ENCODE data around the gene RXRA.

The RXRA gene

DNA sequence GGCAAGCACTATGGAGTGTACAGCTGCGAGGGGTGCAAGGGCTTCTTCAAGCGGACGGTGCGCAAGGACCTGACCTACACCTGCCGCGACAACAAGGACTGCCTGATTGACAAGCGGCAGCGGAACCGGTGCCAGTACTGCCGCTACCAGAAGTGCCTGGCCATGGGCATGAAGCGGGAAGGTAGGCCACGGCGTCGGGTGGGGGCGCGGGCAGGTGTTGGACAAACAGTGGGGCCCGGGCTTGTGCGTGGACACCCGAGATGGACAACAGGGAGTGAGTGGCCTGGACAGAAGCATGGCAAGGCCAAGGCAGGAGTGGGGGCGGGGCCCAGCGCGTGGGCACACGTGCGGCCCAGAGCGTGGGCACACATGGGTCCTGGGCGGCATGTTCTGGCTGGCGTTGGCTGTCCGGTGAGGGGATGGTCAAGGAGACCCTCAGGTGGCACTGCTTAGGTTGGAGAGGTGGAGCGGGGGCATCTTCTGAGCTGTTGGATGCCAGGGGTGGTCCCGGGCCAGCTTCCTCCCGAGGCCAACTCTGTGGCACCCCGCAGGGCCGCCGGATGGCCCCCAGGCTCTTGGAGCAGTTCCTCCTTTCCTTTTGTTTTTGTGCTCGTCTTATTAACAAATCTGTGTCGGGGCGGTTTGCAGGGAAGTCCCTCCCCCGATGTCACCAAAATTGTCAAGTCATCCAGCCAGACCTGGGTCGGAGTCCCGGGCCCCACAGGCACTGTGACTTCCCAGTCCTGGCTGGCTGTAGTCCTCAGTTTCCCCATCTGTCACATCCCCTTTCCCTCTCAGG, 82.9 kb downstream of the RXRA start:
- Histone ChIP-seq H3K4me3 (ENCODE audit: low read length) (no peak overlapping the region), H3K4me1 (ENCODE audit: control insufficient read depth, low read depth, low read length) (no peaks in the 10 kb centered on the region), H3K27ac (ENCODE audit: low read length) (no peak overlapping the region), H3K27me3 (ENCODE audit: control insufficient read depth, insufficient read depth, low read length) (no peaks in the 10 kb centered on the region), H3K9me3 (ENCODE audit: control insufficient read depth, low read depth, low read length) (no peaks in the 10 kb centered on the region), H3K9ac (ENCODE audit: low read length) (no peak overlapping the region), H3K36me3 (ENCODE audit: control insufficient read depth, low read depth, low read length) (no peaks in the 10 kb centered on the region)

DNA sequence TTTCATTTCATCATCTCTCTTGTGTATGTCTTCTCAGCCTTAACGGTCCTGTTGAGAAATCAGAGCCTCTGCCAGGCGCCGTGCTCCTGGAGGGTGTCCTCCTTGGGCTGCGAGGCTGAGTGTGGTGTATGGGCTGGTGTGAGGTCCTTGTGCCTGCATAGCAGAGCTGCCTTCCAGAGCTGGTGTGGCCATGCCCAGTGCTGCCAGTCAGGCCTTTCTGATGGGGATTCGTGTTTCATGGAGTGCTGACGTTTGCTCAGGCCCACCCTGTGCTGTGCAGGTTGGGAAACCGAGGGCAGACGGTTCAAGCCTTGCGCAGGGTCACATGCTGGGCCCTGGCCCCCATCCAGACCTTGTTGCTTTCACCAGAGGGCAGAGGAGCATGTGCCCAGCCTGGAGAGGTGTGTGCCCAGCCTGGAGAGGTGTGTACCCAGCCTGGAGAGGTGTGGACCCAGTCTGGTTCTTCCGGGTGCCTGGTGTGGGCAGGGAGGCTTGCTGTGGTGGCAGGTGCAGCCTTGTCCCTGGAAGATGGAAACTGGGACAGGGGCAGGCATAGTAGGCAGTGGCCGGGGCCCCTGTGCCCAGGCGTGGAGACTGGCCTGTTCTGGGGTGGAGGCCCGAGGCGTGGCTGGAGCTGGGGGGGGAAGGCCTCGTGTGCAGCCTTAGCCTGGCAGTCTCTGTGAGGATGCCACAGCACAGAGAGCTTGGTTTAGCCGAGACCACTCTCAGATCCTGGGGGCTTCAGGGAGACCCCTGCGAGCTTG, 84.0 kb downstream of the RXRA start:
- no peak overlapping the region for H3K4me3 ChIP-seq (ENCODE audit: low read length)
- H3K4me1 ChIP-seq (ENCODE audit: control insufficient read depth, low read depth, low read length) = no peaks in the 10 kb centered on the region
- H3K27ac ChIP-seq (ENCODE audit: low read length) = no peak overlapping the region
- H3K36me3 ChIP-seq (ENCODE audit: control insufficient read depth, low read depth, low read length) = no peaks in the 10 kb centered on the region
- H3K27me3 ChIP-seq (ENCODE audit: control insufficient read depth, insufficient read depth, low read length) = no peaks in the 10 kb centered on the region
- H3K9ac ChIP-seq (ENCODE audit: low read length) = no peak overlapping the region
- no peaks in the 10 kb centered on the region for H3K9me3 ChIP-seq (ENCODE audit: control insufficient read depth, low read depth, low read length)

GRCh38 chr9:134410835-134411217, 84.6 kb downstream of the RXRA start:
- no peak overlapping the region for H3K27ac ChIP-seq (ENCODE audit: low read length)
- no peaks in the 10 kb centered on the region for H3K36me3 ChIP-seq (ENCODE audit: control insufficient read depth, low read depth, low read length)
- H3K9me3 ChIP-seq (ENCODE audit: control insufficient read depth, low read depth, low read length) = no peaks in the 10 kb centered on the region
- H3K9ac ChIP-seq (ENCODE audit: low read length) = no peak overlapping the region
- no peaks in the 10 kb centered on the region for H3K4me1 ChIP-seq (ENCODE audit: control insufficient read depth, low read depth, low read length)
- H3K4me3 ChIP-seq (ENCODE audit: low read length) = no peak overlapping the region
- no peaks in the 10 kb centered on the region for H3K27me3 ChIP-seq (ENCODE audit: control insufficient read depth, insufficient read depth, low read length)

DNA sequence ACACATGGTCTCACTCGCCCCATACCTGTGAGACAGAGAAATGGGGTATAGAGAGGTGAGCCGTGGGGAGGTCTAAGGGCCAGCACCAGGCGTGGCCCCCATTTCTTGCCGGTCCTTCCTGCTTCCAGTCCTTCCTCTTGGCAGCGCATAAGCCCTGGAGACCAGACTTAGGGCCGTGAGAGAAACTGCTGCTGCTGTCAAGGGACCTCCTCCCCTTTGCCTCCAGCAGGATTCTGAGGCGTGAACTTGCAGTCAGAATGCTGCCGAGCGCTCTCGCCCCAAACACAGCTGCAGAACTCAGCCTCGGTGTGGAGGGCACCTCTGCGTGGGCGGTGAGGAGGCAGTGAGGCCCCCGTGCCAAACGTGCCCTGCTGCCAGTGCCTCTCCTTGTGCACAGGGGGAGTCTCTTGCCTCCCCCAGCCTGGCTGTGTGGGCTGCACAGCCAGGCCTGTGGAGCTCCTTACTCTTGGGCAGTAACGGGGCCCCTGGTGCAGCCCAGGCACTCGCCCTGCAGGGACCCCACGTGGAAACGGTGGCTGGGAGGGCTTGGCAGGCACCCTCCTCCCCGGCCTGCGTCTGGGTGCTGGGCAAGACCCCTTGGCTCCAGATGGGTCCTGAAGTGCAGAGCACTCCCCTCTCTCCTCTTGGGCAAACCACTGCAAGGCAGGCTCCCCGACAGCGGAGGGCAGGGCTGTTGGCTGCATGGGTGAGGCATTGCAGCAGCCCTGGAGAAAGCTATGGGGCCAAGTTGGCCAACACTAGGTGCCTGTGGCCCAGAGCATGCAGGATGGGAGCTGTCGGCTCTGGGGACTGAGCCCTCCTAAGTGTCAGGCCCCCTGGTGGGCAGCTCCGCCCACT, 85.4 kb downstream of the RXRA start:
- no peak overlapping the region for H3K4me3 ChIP-seq (ENCODE audit: low read length)
- H3K27ac ChIP-seq (ENCODE audit: low read length) = no peak overlapping the region
- no peaks in the 10 kb centered on the region for H3K36me3 ChIP-seq (ENCODE audit: control insufficient read depth, low read depth, low read length)

DNA sequence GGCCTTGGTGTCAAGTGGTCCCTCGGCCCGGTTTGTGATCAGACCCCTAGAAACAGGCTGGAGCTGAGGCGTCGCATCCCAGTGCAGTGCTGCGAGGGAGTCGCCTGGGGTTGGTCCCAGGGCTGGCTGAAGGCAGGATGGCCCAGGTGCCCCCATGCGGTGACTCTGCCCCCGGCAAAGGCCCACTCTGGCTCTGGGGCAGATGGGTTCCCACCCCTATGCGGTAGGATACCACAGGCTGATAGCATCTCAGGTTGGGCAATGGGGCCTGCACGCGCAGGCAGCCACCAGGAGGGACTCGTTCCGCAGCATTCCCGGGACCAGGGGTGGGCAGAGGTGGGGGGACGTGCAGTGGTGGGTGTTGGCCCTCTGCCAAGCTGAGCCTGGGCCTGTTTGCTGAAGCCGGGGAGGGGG, 86.0 kb downstream of the RXRA start:
- no peaks in the 10 kb centered on the region for H3K4me1 ChIP-seq (ENCODE audit: control insufficient read depth, low read depth, low read length)
- H3K27ac ChIP-seq (ENCODE audit: low read length) = no peak overlapping the region
- no peaks in the 10 kb centered on the region for H3K36me3 ChIP-seq (ENCODE audit: control insufficient read depth, low read depth, low read length)

More for the DNA sequence above, 85.4 kb downstream of the RXRA start:
- Histone ChIP-seq H3K9ac (ENCODE audit: low read length) (no peak overlapping the region), H3K4me1 (ENCODE audit: control insufficient read depth, low read depth, low read length) (no peaks in the 10 kb centered on the region), H3K9me3 (ENCODE audit: control insufficient read depth, low read depth, low read length) (no peaks in the 10 kb centered on the region), H3K27me3 (ENCODE audit: control insufficient read depth, insufficient read depth, low read length) (no peaks in the 10 kb centered on the region)

DNA sequence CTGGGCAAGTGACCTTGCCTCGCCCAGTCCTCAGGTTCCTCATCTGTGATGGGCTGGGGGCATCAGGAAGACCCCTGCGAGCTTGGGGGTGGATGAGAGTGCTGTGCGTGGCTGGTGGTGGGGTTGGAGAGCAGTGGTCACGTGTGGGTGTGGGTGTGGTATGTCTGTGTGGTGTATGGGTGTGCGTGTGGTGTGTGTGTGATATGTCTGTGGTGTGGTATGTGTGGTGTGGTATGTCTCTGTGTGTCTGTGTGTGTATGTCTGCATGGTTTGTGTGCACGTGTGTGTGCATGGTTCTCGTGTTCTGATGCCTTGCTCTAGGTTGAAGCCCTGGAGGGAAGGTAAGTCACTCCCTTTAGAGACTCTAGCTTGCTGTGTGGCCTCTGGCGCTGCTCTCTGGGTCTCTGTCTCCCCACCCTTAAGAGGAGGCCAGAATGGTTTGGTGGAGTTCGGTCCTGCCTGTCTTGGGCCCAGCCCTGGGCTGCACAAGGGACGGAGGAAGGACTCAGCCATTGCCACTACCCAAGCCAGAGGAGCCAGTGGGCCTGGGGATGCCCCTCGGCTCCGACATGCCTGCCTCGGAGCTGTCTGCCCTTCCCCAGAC, 87.0 kb downstream of the RXRA start:
- Histone ChIP-seq H3K9ac (ENCODE audit: low read length) (no peak overlapping the region), H3K4me1 (ENCODE audit: control insufficient read depth, low read depth, low read length) (no peaks in the 10 kb centered on the region), H3K36me3 (ENCODE audit: control insufficient read depth, low read depth, low read length) (no peaks in the 10 kb centered on the region), H3K27me3 (ENCODE audit: control insufficient read depth, insufficient read depth, low read length) (no peaks in the 10 kb centered on the region), H3K27ac (ENCODE audit: low read length) (no peak overlapping the region), H3K9me3 (ENCODE audit: control insufficient read depth, low read depth, low read length) (no peaks in the 10 kb centered on the region), H3K4me3 (ENCODE audit: low read length) (no peak overlapping the region)

More for the DNA sequence above, 86.0 kb downstream of the RXRA start:
- H3K9ac ChIP-seq (ENCODE audit: low read length) = no peak overlapping the region
- no peak overlapping the region for H3K4me3 ChIP-seq (ENCODE audit: low read length)
- no peaks in the 10 kb centered on the region for H3K9me3 ChIP-seq (ENCODE audit: control insufficient read depth, low read depth, low read length)
- H3K27me3 ChIP-seq (ENCODE audit: control insufficient read depth, insufficient read depth, low read length) = no peaks in the 10 kb centered on the region

- no peaks in the 10 kb centered on the region for H3K36me3 ChIP-seq (ENCODE audit: control insufficient read depth, low read depth, low read length)
- H3K4me3 ChIP-seq (ENCODE audit: low read length) = no peak overlapping the region
- no peaks in the 10 kb centered on the region for H3K9me3 ChIP-seq (ENCODE audit: control insufficient read depth, low read depth, low read length)
- no peak overlapping the region for H3K9ac ChIP-seq (ENCODE audit: low read length)
- no peak overlapping the region for H3K27ac ChIP-seq (ENCODE audit: low read length)
- H3K4me1 ChIP-seq (ENCODE audit: control insufficient read depth, low read depth, low read length) = no peaks in the 10 kb centered on the region
- H3K27me3 ChIP-seq (ENCODE audit: control insufficient read depth, insufficient read depth, low read length) = no peaks in the 10 kb centered on the region
Observed at GRCh38 chr9:134413890-134414623, 87.8 kb downstream of the RXRA start.

DNA sequence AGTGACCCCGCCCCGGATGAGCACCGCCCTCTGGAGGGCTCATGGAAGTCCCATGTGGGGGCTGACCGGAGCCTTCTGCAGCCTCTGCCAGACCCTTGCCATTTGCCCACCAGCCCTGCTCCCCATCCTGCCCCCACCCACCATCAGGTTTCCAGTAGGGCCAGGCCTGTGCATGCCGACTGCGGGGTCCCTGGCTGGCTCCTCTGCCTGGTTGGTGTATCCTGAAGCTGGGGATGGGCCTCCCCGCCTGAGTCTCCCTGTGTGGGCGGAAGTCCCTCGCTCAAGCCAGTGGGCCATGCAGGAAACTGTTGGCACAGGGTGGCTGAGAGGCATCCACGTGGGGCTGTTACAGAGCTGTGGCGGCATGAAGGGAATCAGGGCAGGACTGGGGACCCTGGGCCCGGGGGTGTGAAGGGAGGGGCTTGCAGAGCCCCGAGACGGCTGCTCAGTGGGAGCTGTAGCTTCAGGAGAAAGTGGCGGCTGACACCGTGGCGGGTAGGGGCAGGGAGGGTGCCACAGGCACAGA, 88.7 kb downstream of the RXRA start:
- no peaks in the 10 kb centered on the region for H3K9me3 ChIP-seq (ENCODE audit: control insufficient read depth, low read depth, low read length)
- H3K4me1 ChIP-seq (ENCODE audit: control insufficient read depth, low read depth, low read length) = no peaks in the 10 kb centered on the region
- H3K9ac ChIP-seq (ENCODE audit: low read length) = no peak overlapping the region
- H3K27me3 ChIP-seq (ENCODE audit: control insufficient read depth, insufficient read depth, low read length) = no peaks in the 10 kb centered on the region
- H3K27ac ChIP-seq (ENCODE audit: low read length) = no peak overlapping the region
- no peaks in the 10 kb centered on the region for H3K36me3 ChIP-seq (ENCODE audit: control insufficient read depth, low read depth, low read length)
- H3K4me3 ChIP-seq (ENCODE audit: low read length) = no peak overlapping the region

DNA sequence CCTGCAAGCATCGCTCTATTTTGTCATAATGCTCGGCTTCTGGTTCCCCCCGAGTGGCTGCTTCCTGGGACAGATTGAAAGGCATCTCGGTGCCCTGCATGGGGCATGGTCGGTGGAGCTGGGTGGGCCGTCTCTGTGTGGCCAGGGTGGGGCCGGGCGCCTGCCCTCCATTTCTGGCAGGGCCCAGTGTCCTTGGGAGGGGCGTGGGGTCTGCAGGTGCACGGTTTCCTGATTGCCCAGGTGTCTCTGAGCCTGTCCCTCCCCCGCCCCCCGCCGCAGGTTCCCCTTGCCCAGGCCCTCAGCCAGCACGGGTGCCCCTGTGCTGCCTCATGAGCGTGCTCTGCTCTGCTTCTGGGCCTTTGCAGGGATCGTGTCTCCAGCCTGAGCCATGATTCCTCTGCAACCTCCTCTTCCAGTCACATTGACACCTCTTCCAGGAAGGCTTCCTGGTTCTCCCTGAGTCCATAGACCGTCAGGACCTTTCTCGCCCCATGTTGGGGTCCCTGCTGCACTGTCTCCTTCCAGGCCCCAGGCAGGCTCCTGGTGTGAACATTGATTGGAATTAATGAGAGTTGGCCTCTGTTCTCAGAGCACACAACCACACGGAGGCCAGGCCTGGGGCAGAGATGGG, 90.2 kb downstream of the RXRA start:
- H3K9me3 ChIP-seq (ENCODE audit: control insufficient read depth, low read depth, low read length) = no peaks in the 10 kb centered on the region
- no peaks in the 10 kb centered on the region for H3K27me3 ChIP-seq (ENCODE audit: control insufficient read depth, insufficient read depth, low read length)
- H3K36me3 ChIP-seq (ENCODE audit: control insufficient read depth, low read depth, low read length) = no peaks in the 10 kb centered on the region
- H3K27ac ChIP-seq (ENCODE audit: low read length) = no peak overlapping the region
- no peak overlapping the region for H3K9ac ChIP-seq (ENCODE audit: low read length)
- H3K4me3 ChIP-seq (ENCODE audit: low read length) = no peak overlapping the region
- no peaks in the 10 kb centered on the region for H3K4me1 ChIP-seq (ENCODE audit: control insufficient read depth, low read depth, low read length)

DNA sequence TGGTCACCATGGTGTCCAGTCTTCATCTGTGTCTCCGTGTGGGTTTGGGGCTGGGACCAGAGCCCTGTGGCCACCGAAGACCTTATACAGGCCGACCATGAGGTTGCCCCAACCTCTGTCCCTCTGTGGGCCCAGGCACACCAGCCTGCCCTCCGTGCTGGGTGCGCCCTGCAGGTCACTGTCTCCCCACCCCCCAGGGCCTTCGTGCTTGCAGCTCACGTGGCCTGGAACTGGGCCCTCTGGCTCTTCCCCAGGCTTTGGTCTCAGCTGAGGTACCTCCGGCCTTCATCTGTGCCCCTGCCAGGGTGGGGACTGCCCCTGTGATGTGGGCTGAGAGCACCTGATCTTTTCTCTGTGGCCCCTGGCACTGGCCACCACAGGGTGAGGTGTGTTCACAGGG, 92.1 kb downstream of the RXRA start:
- H3K4me1 ChIP-seq (ENCODE audit: control insufficient read depth, low read depth, low read length) = no peaks in the 10 kb centered on the region
- no peak overlapping the region for H3K27ac ChIP-seq (ENCODE audit: low read length)
- H3K9me3 ChIP-seq (ENCODE audit: control insufficient read depth, low read depth, low read length) = no peaks in the 10 kb centered on the region
- no peaks in the 10 kb centered on the region for H3K27me3 ChIP-seq (ENCODE audit: control insufficient read depth, insufficient read depth, low read length)
- no peak overlapping the region for H3K4me3 ChIP-seq (ENCODE audit: low read length)
- no peaks in the 10 kb centered on the region for H3K36me3 ChIP-seq (ENCODE audit: control insufficient read depth, low read depth, low read length)
- H3K9ac ChIP-seq (ENCODE audit: low read length) = no peak overlapping the region

Data from iPS-18a (cell line).